HepG2 (cell line): ENCODE results near the gene CYB5R2. TPM values are rescaled to one million over a fixed set of nuclear protein-coding genes. Genes with fewer than 3 reads are reported as not detected.

Experiments used
- AGO1 ChIP-seq: fragments of 200-400 bp; formaldehyde crosslinking; IDR thresholded peaks from 2 replicates; pipeline ENCODE4 v1.6.1; 2017; ENCODE audit warnings: mild to moderate bottlenecking, low read depth, low read length, moderate library complexity; ENCODE audit not compliant: poor library complexity, severe bottlenecking
- CCAR2 ChIP-seq: fragments of 200-400 bp; formaldehyde crosslinking; optimal IDR thresholded peaks from 2 replicates; pipeline ENCODE3; 2018; ENCODE audit warnings: low read depth, mild to moderate bottlenecking, low read length, moderate library complexity
- DZIP1 ChIP-seq: sonication (generic); formaldehyde crosslinking; IDR thresholded peaks from 2 replicates; pipeline ENCODE4 v1.5.0; 2020; ENCODE audit warnings: mild to moderate bottlenecking, missing genetic modification reagents
- ELF3 ChIP-seq: IDR thresholded peaks from 2 replicates; pipeline ENCODE4 v1.6.1; 2016; ENCODE audit warnings: missing genetic modification reagents, missing compliant biosample characterization
- KDM5B ChIP-seq: sonication (generic); formaldehyde crosslinking; IDR thresholded peaks from 2 replicates; pipeline ENCODE4 v1.4.0; 2020; ENCODE audit warnings: missing genetic modification reagents, mild to moderate bottlenecking, borderline replicate concordance
- KDM6A ChIP-seq: IDR thresholded peaks from 2 replicates; pipeline ENCODE4 v1.6.1; 2016; ENCODE audit warnings: low read depth
- SNAPC2 ChIP-seq: sonication (generic); formaldehyde crosslinking; IDR thresholded peaks from 2 replicates; pipeline ENCODE4 v1.8.1; 2022; ENCODE audit warnings: mild to moderate bottlenecking, missing genetic modification reagents
- SSRP1 ChIP-seq: IDR thresholded peaks from 2 replicates; pipeline ENCODE4 v1.6.1; 2016; ENCODE audit warnings: control low read depth
- STAG1 ChIP-seq: sonication (generic); formaldehyde crosslinking; IDR thresholded peaks from 2 replicates; pipeline ENCODE4 v1.4.0; 2020; ENCODE audit warnings: missing genetic modification reagents
- TRIM24 ChIP-seq: sonication (generic); formaldehyde crosslinking; IDR thresholded peaks from 2 replicates; pipeline ENCODE4 v1.8.0; 2022; ENCODE audit warnings: mild to moderate bottlenecking, missing genetic modification reagents
- U2AF2 ChIP-seq: fragments of 200-400 bp; formaldehyde crosslinking; IDR thresholded peaks from 2 replicates; pipeline ENCODE4 v1.6.1; 2017; ENCODE audit warnings: low read depth, mild to moderate bottlenecking, low read length
- ZBTB8A ChIP-seq: sonication (generic); formaldehyde crosslinking; IDR thresholded peaks from 2 replicates; pipeline ENCODE4 v1.4.0; 2020; ENCODE audit warnings: mild to moderate bottlenecking, low read depth, missing genetic modification reagents, borderline replicate concordance
- ZFP36L2 ChIP-seq: sonication (generic); formaldehyde crosslinking; IDR thresholded peaks from 2 replicates; pipeline ENCODE4 v1.4.0; 2020; ENCODE audit warnings: missing genetic modification reagents
- ZNF232 ChIP-seq: sonication (generic); formaldehyde crosslinking; IDR thresholded peaks from 2 replicates; pipeline ENCODE4 v1.4.0; 2020; ENCODE audit warnings: missing genetic modification reagents, borderline replicate concordance
- ZNF282 ChIP-seq: fragments of 450-650 bp; IDR thresholded peaks from 2 replicates; pipeline ENCODE4 v1.6.1; 2018; ENCODE audit not compliant: partially characterized antibody
- ZNF616 ChIP-seq: sonication (generic); formaldehyde crosslinking; IDR thresholded peaks from 2 replicates; pipeline ENCODE4 v1.5.0; 2020; ENCODE audit warnings: low read depth, mild to moderate bottlenecking, missing genetic modification reagents
- ZNF784 ChIP-seq: sonication (generic); formaldehyde crosslinking; IDR thresholded peaks from 2 replicates; pipeline ENCODE4 v1.5.1; 2020; ENCODE audit warnings: missing genetic modification reagents, mild to moderate bottlenecking, borderline replicate concordance
- ZNF816 ChIP-seq: sonication (generic); formaldehyde crosslinking; IDR thresholded peaks from 2 replicates; pipeline ENCODE4 v1.8.0; 2022; ENCODE audit warnings: missing genetic modification reagents, mild to moderate bottlenecking, borderline replicate concordance
- polyA plus RNA-seq, 8 experiments: library from polyadenylated mRNA; depleted of rRNA in 3 of 8; stranded (reverse) in 7 of 8; unstranded in 1 of 8; fragments of >200 nt; fragmentation: Illumina TruSeq in 4 of 8; extraction: Trizol in 4 of 8; gene quantifications; 2 replicates each; pipeline versions ENCODE4 v1.2.1 to v1.2.3, GENCODE V29; 2011 to 2016; ENCODE audit warnings: low read depth in 4 of 8, missing spikeins in 1 of 8, mixed read lengths in 1 of 8; ENCODE audit not compliant: insufficient read depth in 1 of 8
- total RNA-seq, 5 experiments: library from RNA; depleted of rRNA; stranded (reverse); fragments of >200 nt; fragmentation: Illumina TruSeq; extraction: Trizol; gene quantifications; 2 replicates each; pipeline ENCODE4 v1.2.3, GENCODE V29; 2016; ENCODE audit warnings: low read depth in 1 of 5
- TF ChIP-seq, protein P1 (sequence below): sonication (generic); formaldehyde crosslinking; IDR thresholded peaks from 2 replicates; pipeline ENCODE4 v1.8.1; 2022; ENCODE audit warnings: mild to moderate bottlenecking, missing genetic modification reagents
- TF ChIP-seq, protein P2 (sequence below): sonication (generic); formaldehyde crosslinking; IDR thresholded peaks from 2 replicates; pipeline ENCODE4 v1.4.0; 2020; ENCODE audit warnings: missing genetic modification reagents; ENCODE audit errors: not compliant biosample characterization
- TF ChIP-seq, protein P3 (sequence below): sonication (generic); formaldehyde crosslinking; IDR thresholded peaks from 2 replicates; pipeline ENCODE4 v1.4.0; 2020; ENCODE audit warnings: missing genetic modification reagents

Gene CYB5R2
- total and polyA plus RNA-seq, 2 of the 13 experiments (the other 11 are each of a cell fraction or from before 2014, with no cell fraction given) = 0.40 to 0.51 TPM

GRCh38 chr11:7655253-7656217 lies 17.8 kb downstream of the CYB5R2 start (continued):
- TF ChIP-seq, protein P1, sequence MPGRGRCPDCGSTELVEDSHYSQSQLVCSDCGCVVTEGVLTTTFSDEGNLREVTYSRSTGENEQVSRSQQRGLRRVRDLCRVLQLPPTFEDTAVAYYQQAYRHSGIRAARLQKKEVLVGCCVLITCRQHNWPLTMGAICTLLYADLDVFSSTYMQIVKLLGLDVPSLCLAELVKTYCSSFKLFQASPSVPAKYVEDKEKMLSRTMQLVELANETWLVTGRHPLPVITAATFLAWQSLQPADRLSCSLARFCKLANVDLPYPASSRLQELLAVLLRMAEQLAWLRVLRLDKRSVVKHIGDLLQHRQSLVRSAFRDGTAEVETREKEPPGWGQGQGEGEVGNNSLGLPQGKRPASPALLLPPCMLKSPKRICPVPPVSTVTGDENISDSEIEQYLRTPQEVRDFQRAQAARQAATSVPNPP (CRISPR knock-in tag) = no peak
- no peak for TF ChIP-seq ZBTB8A (CRISPR knock-in tag)
- TF ChIP-seq ZNF232 = no peak
- TF ChIP-seq KDM6A (CRISPR knock-in tag) = no peak
- no peak for TF ChIP-seq KDM5B (CRISPR knock-in tag)
- TF ChIP-seq ELF3 (CRISPR knock-in tag) = no peak
- TF ChIP-seq U2AF2 = no peak
- no peak for TF ChIP-seq ZNF282
- no peak for TF ChIP-seq SNAPC2 (CRISPR knock-in tag)
- no peak for TF ChIP-seq SSRP1 (CRISPR knock-in tag)
- TF ChIP-seq ZFP36L2 (CRISPR knock-in tag) = no peak
- TF ChIP-seq STAG1 (CRISPR knock-in tag) = no peak
- TF ChIP-seq TRIM24 (CRISPR knock-in tag) = no peak
- no peak for TF ChIP-seq ZNF616 (CRISPR knock-in tag)
- no peak for TF ChIP-seq CCAR2
- TF ChIP-seq, protein P2, sequence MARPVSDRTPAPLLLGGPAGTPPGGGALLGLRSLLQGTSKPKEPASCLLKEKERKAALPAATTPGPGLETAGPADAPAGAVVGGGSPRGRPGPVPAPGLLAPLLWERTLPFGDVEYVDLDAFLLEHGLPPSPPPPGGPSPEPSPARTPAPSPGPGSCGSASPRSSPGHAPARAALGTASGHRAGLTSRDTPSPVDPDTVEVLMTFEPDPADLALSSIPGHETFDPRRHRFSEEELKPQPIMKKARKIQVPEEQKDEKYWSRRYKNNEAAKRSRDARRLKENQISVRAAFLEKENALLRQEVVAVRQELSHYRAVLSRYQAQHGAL (CRISPR knock-in tag) = no peak
- TF ChIP-seq AGO1 = no peak
- no peak for TF ChIP-seq ZNF816 (CRISPR knock-in tag)
- TF ChIP-seq, protein P3, sequence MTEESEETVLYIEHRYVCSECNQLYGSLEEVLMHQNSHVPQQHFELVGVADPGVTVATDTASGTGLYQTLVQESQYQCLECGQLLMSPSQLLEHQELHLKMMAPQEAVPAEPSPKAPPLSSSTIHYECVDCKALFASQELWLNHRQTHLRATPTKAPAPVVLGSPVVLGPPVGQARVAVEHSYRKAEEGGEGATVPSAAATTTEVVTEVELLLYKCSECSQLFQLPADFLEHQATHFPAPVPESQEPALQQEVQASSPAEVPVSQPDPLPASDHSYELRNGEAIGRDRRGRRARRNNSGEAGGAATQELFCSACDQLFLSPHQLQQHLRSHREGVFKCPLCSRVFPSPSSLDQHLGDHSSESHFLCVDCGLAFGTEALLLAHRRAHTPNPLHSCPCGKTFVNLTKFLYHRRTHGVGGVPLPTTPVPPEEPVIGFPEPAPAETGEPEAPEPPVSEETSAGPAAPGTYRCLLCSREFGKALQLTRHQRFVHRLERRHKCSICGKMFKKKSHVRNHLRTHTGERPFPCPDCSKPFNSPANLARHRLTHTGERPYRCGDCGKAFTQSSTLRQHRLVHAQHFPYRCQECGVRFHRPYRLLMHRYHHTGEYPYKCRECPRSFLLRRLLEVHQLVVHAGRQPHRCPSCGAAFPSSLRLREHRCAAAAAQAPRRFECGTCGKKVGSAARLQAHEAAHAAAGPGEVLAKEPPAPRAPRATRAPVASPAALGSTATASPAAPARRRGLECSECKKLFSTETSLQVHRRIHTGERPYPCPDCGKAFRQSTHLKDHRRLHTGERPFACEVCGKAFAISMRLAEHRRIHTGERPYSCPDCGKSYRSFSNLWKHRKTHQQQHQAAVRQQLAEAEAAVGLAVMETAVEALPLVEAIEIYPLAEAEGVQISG (CRISPR knock-in tag) = no peak
- TF ChIP-seq ZNF784 (CRISPR knock-in tag) = no peak
- TF ChIP-seq DZIP1 (CRISPR knock-in tag) = no peak
